ENCODE measurements around the gene FRMD4A. TPM values are rescaled to one million over a fixed set of nuclear protein-coding genes. Genes with fewer than 3 reads are reported as not detected.

FRMD4A gene
- total RNA-seq, 1 donor from 2014 or later: 0.32 TPM

- peaks cover 8% of the 10 kb centered on the region for H3K27me3 Mint-ChIP-seq (ENCODE audit: low read depth)
- no peak for DNase-seq (ENCODE audit: low spot score)
- H3K4me3 Mint-ChIP-seq (ENCODE audit: low read depth): no peak overlapping the region
- no peak overlapping the region for H3K27ac Mint-ChIP-seq
- intact Hi-C loops (cut with micrococcal nuclease): no loop called here
- H3K36me3 Mint-ChIP-seq (ENCODE audit: low read depth): no peaks in the 10 kb centered on the region
- no peaks in the 10 kb centered on the region for H3K9me3 Mint-ChIP-seq
- no peaks in the 10 kb centered on the region for H3K4me1 Mint-ChIP-seq (ENCODE audit: low read depth)
Measured at GRCh38 chr10:14360961-14361360, 30.2 kb upstream of the FRMD4A start.

GRCh38 chr10:14360515-14360914 is 29.8 kb upstream of the FRMD4A start:
- DNase-seq (ENCODE audit: low spot score): no peak
- Mint-ChIP-seq H3K27me3 (ENCODE audit: low read depth) (peaks cover 9% of the 10 kb centered on the region), H3K9me3 (no peaks in the 10 kb centered on the region), H3K27ac (no peak overlapping the region), H3K4me1 (ENCODE audit: low read depth) (no peaks in the 10 kb centered on the region), H3K36me3 (ENCODE audit: low read depth) (no peaks in the 10 kb centered on the region), H3K4me3 (ENCODE audit: low read depth) (no peak overlapping the region)
- intact Hi-C loops (cut with micrococcal nuclease): no loop called here

DNA sequence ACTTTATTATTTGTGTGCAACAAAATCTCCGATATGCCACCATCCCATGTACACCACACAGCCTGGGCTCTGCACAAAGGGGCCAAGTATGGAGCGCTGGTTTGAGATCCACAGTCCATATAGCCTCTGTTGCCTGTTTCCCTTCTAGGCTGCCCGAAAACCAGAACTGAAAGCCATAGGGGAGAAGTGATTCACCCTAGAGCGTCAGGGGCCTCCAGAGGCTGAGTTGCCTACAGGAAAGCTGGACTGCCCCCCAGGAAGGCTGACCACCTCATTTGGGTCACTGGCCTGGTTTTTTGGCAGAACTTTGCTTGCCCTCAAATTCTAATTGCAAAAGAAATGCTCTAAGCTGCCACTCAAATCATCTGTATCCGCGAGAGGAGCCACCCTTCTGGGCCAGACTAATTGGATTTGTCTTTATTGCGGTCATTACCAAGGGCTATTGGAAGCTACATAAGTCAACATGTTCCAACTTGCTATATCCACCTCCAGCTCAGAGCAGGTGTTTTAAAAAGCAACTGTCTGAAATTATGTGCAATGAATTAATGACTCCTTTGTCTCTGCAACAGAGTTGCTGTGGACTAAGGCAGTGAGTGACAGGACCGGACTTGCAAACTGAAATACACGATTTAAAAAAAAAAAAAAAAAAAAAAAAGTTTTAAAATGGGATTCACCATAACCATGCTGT is 28.3 kb upstream of the FRMD4A start:
- H3K27me3 Mint-ChIP-seq (ENCODE audit: low read depth): peaks cover 9% of the 10 kb centered on the region
- no peak overlapping the region for H3K27ac Mint-ChIP-seq

GRCh38 chr10:14356921-14357320 is 26.2 kb upstream of the FRMD4A start:
- H3K4me3 Mint-ChIP-seq (ENCODE audit: low read depth): no peak overlapping the region
- intact Hi-C loops (cut with micrococcal nuclease): no loop called here
- no peak for DNase-seq (ENCODE audit: low spot score)
- no peaks in the 10 kb centered on the region for H3K9me3 Mint-ChIP-seq
- no peak overlapping the region for H3K27ac Mint-ChIP-seq
- H3K27me3 Mint-ChIP-seq (ENCODE audit: low read depth): peaks cover 3% of the 10 kb centered on the region
- H3K4me1 Mint-ChIP-seq (ENCODE audit: low read depth): no peaks in the 10 kb centered on the region
- H3K36me3 Mint-ChIP-seq (ENCODE audit: low read depth): no peaks in the 10 kb centered on the region

More for the DNA sequence above, 28.3 kb upstream of the FRMD4A start:
- no peak for DNase-seq (ENCODE audit: low spot score)
- Mint-ChIP-seq H3K9me3 (no peaks in the 10 kb centered on the region), H3K36me3 (ENCODE audit: low read depth) (no peaks in the 10 kb centered on the region), H3K4me1 (ENCODE audit: low read depth) (no peaks in the 10 kb centered on the region), H3K4me3 (ENCODE audit: low read depth) (no peak overlapping the region)
- intact Hi-C loops (cut with micrococcal nuclease): no loop called here

DNA sequence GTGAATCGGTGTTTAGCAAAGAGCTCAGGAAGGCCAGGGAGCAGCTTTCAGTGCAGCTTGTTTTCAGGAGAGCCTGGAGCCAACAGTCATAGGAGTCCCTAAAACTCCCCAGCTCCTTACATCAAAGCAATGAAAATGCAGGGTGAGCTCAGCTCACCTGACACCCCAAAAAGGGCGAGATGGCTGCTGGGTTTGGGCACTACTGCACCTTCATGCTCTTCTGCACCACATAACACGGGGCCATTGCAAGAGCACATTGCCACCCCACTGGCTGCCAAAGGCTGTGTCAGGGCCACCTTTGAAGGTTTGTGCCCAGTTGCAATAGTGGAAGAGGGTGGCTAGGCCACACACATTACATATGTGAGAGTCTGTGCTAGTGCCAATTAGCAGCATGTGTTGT is 25.0 kb upstream of the FRMD4A start:
- H3K27me3 Mint-ChIP-seq (ENCODE audit: low read depth): peaks cover 3% of the 10 kb centered on the region
- H3K9me3 Mint-ChIP-seq: no peaks in the 10 kb centered on the region
- no peaks in the 10 kb centered on the region for H3K4me1 Mint-ChIP-seq (ENCODE audit: low read depth)
- DNase-seq (ENCODE audit: low spot score): no peak
- intact Hi-C loops (cut with micrococcal nuclease): no loop called here
- H3K36me3 Mint-ChIP-seq (ENCODE audit: low read depth): no peaks in the 10 kb centered on the region
- no peak overlapping the region for H3K27ac Mint-ChIP-seq
- H3K4me3 Mint-ChIP-seq (ENCODE audit: low read depth): no peak overlapping the region

- Mint-ChIP-seq H3K27me3 (ENCODE audit: low read depth) (peaks cover 4% of the 10 kb centered on the region), H3K4me1 (ENCODE audit: low read depth) (no peaks in the 10 kb centered on the region), H3K4me3 (ENCODE audit: low read depth) (no peak overlapping the region), H3K27ac (no peak overlapping the region), H3K36me3 (ENCODE audit: low read depth) (no peaks in the 10 kb centered on the region), H3K9me3 (no peaks in the 10 kb centered on the region)
- intact Hi-C loops (cut with micrococcal nuclease): no loop called here
- no peak for DNase-seq (ENCODE audit: low spot score)
Measured at GRCh38 chr10:14353291-14353913, 22.7 kb upstream of the FRMD4A start.

- no peaks in the 10 kb centered on the region for H3K9me3 Mint-ChIP-seq
- intact Hi-C loops (cut with micrococcal nuclease): no loop called here
- no peak for DNase-seq (ENCODE audit: low spot score)
- no peaks in the 10 kb centered on the region for H3K4me1 Mint-ChIP-seq (ENCODE audit: low read depth)
- H3K27ac Mint-ChIP-seq: no peak overlapping the region
- no peaks in the 10 kb centered on the region for H3K36me3 Mint-ChIP-seq (ENCODE audit: low read depth)
- H3K4me3 Mint-ChIP-seq (ENCODE audit: low read depth): no peak overlapping the region
- H3K27me3 Mint-ChIP-seq (ENCODE audit: low read depth): peaks cover 4% of the 10 kb centered on the region
Measured at GRCh38 chr10:14350006-14350405, 19.3 kb upstream of the FRMD4A start.

DNA sequence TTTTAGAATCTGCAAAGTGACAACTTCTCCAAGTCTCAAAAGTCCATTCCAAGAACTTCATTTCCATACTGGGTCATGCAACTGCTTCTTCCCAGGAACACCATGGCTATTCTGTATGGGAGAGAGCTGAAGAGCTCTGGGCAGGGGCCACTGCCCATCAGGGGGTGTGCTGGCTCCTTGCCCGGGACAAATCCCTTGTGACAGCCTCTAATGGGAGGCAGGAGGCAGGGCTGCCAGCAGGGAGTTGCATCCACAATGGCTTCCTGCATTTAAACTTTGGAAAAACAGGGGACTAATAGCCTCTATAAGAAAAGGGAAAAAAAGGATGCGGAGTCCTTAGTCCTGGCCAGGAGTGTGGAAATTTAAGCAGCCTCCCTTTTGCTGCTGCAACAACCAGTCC is 18.4 kb upstream of the FRMD4A start:
- H3K9me3 Mint-ChIP-seq: no peaks in the 10 kb centered on the region
- no peak overlapping the region for H3K27ac Mint-ChIP-seq
- peaks cover 9% of the 10 kb centered on the region for H3K27me3 Mint-ChIP-seq (ENCODE audit: low read depth)
- intact Hi-C loops (cut with micrococcal nuclease): no loop called here
- no peaks in the 10 kb centered on the region for H3K36me3 Mint-ChIP-seq (ENCODE audit: low read depth)
- no peak overlapping the region for H3K4me3 Mint-ChIP-seq (ENCODE audit: low read depth)
- H3K4me1 Mint-ChIP-seq (ENCODE audit: low read depth): no peaks in the 10 kb centered on the region
- no peak for DNase-seq (ENCODE audit: low spot score)

GRCh38 chr10:14345262-14345661 is 14.5 kb upstream of the FRMD4A start:
- H3K27ac Mint-ChIP-seq: no peak overlapping the region

DNA sequence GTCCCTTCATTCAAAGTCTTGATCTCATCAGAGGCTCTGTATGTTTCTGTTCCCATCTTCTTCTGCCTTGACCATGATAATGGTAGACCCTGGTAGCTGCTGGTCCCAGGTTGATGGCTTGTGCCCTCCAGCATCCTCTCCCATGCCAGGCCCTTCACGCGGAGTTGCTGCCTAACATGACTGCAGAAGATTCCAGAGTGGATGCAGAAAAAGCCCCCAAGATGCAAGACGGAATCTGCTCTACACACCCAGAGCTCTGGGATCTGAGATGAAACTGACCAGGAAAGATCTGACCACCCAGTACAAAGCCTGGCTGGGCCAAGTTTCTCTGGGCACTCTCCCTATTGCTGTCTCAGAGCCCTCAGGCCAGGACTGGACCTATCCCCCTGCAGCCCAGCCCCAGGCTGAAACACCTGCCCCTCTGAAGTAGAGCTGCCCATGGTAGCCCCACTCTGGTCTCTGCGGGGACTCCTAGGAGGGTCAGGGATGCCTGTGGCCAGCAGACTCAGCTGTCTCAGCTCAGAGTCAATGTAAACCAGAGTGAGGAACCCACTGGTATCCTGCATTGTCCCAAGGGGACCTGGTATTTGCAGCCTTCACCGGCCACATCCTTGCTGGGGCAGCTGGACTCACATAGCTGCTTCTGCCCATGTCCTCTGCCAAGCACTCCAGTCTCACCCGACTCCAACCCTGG is 9.5 kb upstream of the FRMD4A start:
- H3K27ac Mint-ChIP-seq: no peak overlapping the region
- H3K36me3 Mint-ChIP-seq (ENCODE audit: low read depth): no peaks in the 10 kb centered on the region
- H3K9me3 Mint-ChIP-seq: no peaks in the 10 kb centered on the region
- no peaks in the 10 kb centered on the region for H3K4me1 Mint-ChIP-seq (ENCODE audit: low read depth)
- peaks cover 27% of the 10 kb centered on the region for H3K27me3 Mint-ChIP-seq (ENCODE audit: low read depth)
- intact Hi-C loops (cut with micrococcal nuclease): no loop called here
- no peak overlapping the region for H3K4me3 Mint-ChIP-seq (ENCODE audit: low read depth)
- DNase-seq (ENCODE audit: low spot score): no peak

More at GRCh38 chr10:14345262-14345661, 14.5 kb upstream of the FRMD4A start:
- Mint-ChIP-seq H3K36me3 (ENCODE audit: low read depth) (no peaks in the 10 kb centered on the region), H3K4me1 (ENCODE audit: low read depth) (no peaks in the 10 kb centered on the region), H3K27me3 (ENCODE audit: low read depth) (peaks cover 18% of the 10 kb centered on the region), H3K9me3 (no peaks in the 10 kb centered on the region), H3K4me3 (ENCODE audit: low read depth) (no peak overlapping the region)
- intact Hi-C loops (cut with micrococcal nuclease): no loop called here
- no peak for DNase-seq (ENCODE audit: low spot score)

- H3K4me3 Mint-ChIP-seq (ENCODE audit: low read depth): no peak overlapping the region
- H3K27ac Mint-ChIP-seq: no peak overlapping the region
- H3K4me1 Mint-ChIP-seq (ENCODE audit: low read depth): no peaks in the 10 kb centered on the region
- no peak for DNase-seq (ENCODE audit: low spot score)
- H3K9me3 Mint-ChIP-seq: no peaks in the 10 kb centered on the region
- H3K27me3 Mint-ChIP-seq (ENCODE audit: low read depth): peaks cover 23% of the 10 kb centered on the region
- no peaks in the 10 kb centered on the region for H3K36me3 Mint-ChIP-seq (ENCODE audit: low read depth)
- intact Hi-C loops (cut with micrococcal nuclease): no loop called here
Measured at GRCh38 chr10:14336736-14337135, 6.0 kb upstream of the FRMD4A start.

GRCh38 chr10:14334771-14335170 is 4.0 kb upstream of the FRMD4A start:
- Mint-ChIP-seq H3K27me3 (ENCODE audit: low read depth) (peaks cover 28% of the 10 kb centered on the region), H3K27ac (no peak overlapping the region), H3K4me3 (ENCODE audit: low read depth) (no peak overlapping the region), H3K4me1 (ENCODE audit: low read depth) (no peaks in the 10 kb centered on the region), H3K36me3 (ENCODE audit: low read depth) (no peaks in the 10 kb centered on the region), H3K9me3 (no peaks in the 10 kb centered on the region)
- DNase-seq (ENCODE audit: low spot score): no peak
- intact Hi-C loops (cut with micrococcal nuclease): no loop called here

DNA sequence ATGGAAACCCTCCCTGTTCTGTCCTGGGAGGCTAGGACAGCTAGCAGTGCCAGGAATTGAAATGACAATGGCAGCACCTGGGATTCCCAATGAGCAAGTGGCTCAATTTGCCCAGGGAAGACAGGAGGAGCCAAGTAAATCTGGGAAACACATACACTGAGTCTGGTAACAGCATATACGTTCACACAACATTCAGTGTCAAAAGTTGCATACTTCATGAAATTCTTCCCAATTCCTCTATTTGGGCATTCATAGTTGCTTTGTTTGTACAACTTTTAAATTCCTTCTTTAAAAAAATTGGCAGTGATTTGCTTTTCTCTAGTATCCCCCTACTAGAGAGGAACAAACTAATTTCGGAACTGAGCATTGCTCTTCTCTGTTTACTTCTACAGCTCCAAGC is 2.9 kb upstream of the FRMD4A start:
- no peak for DNase-seq (ENCODE audit: low spot score)
- H3K27ac Mint-ChIP-seq: no peak overlapping the region
- intact Hi-C loops (cut with micrococcal nuclease): no loop called here
- no peaks in the 10 kb centered on the region for H3K4me1 Mint-ChIP-seq (ENCODE audit: low read depth)
- no peak overlapping the region for H3K4me3 Mint-ChIP-seq (ENCODE audit: low read depth)
- H3K27me3 Mint-ChIP-seq (ENCODE audit: low read depth): peaks cover 31% of the 10 kb centered on the region
- H3K36me3 Mint-ChIP-seq (ENCODE audit: low read depth): no peaks in the 10 kb centered on the region
- no peaks in the 10 kb centered on the region for H3K9me3 Mint-ChIP-seq
